GM12891 (cell line): ENCODE measurements around the gene INKA1.

ENCODE experiments used
- PAX5 ChIP-seq: IDR thresholded peaks from 2 replicates; pipeline ENCODE4 v1.6.1; 2011; ENCODE audit warnings: low read length, moderate library complexity, mild to moderate bottlenecking; ENCODE audit not compliant: insufficient read depth, severe bottlenecking
- POLR2A ChIP-seq: IDR thresholded peaks from 2 replicates; pipeline ENCODE4 v1.6.1; 2011; ENCODE audit warnings: low read depth, low read length, control low read depth
- POLR2AphosphoS5 ChIP-seq: IDR thresholded peaks from 2 replicates; pipeline ENCODE4 v1.6.1; 2011; ENCODE audit warnings: low read depth, low read length, control low read depth
- POU2F2 ChIP-seq: IDR thresholded peaks from 2 replicates; pipeline ENCODE4 v1.6.1; 2011; ENCODE audit warnings: low read depth, mild to moderate bottlenecking, control low read depth, low read length, moderate library complexity
- SPI1 ChIP-seq: IDR thresholded peaks from 2 replicates; pipeline ENCODE4 v1.6.1; 2011; ENCODE audit warnings: low read depth, low read length, control low read depth
- TAF1 ChIP-seq: IDR thresholded peaks from 2 replicates; pipeline ENCODE4 v1.6.1; 2011; ENCODE audit warnings: low read depth, low read length, control low read depth

DNA sequence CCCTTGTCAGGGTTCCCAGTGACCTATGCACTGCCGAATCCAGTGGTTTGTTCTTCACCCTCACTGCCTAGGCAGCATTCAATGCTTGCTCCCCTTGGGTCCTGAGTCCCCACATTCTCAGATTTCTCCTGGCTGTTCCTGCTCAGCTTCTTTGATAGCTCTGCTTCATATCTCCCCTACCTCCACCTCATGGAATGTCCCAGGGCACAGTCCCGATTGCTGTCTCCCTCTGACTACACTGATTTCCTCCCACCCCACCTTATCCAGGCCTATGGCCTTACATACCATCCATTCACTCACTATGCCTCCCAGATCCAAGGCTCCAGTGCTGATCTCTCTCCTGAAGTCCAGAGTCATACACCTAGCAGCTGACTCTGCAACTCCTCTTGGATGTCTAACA lies 1.9 kb upstream of the INKA1 start:
- TF ChIP-seq SPI1: no peak
- no peak for TF ChIP-seq POLR2A
- TF ChIP-seq TAF1: no peak
- no peak for TF ChIP-seq POLR2AphosphoS5
- TF ChIP-seq PAX5: no peak
- TF ChIP-seq POU2F2: no peak
